Adrenal gland (tissue), 19 donors: ENCODE data around the gene C1orf146. TPM values are rescaled to one million over a fixed set of nuclear protein-coding genes. Genes with fewer than 3 reads are reported as not detected.

Source experiments
- DNase-seq, 7 donors: peaks; one replicate each; pipeline ENCODE4 v3.0.0-alpha.2; 2019 to 2020
- H3K27ac ChIP-seq, 5 donors: fragments of 200-600 bp; sonication (generic) in 4 of 5; 1 replicate in 3 of 5; 2 replicates in 2 of 5; pipeline versions ENCODE4 v1.5.1 to v1.8.0; 2016 to 2020; ENCODE audit warnings: mild to moderate bottlenecking in 1 of 5
- H3K27me3 ChIP-seq: fragments of 200-600 bp; 2 replicates; pipeline ENCODE4 v1.8.0; 2021
- H3K36me3 ChIP-seq, 2 donors: fragments of 200-600 bp; replicated peaks in 1 of 2; 1 replicate in 1 of 2; 2 replicates in 1 of 2; pipeline versions ENCODE4 v1.5.1 to v1.8.0; 2018 to 2022
- H3K4me1 ChIP-seq, 2 donors: fragments of 200-600 bp; replicated peaks in 1 of 2; 1 replicate in 1 of 2; 2 replicates in 1 of 2; pipeline versions ENCODE4 v1.5.1 to v1.8.0; 2018 to 2021
- H3K4me3 ChIP-seq, 4 donors: fragments of 200-600 bp; sonication (generic) in 3 of 4; one replicate each; pipeline ENCODE4 v1.5.1; 2016 to 2018
- H3K9me3 ChIP-seq, 3 donors: fragments of 200-600 bp; sonication (generic) in 1 of 3; replicated peaks in 1 of 3; 1 replicate in 2 of 3; 2 replicates in 1 of 3; pipeline versions ENCODE4 v1.5.1 to v1.8.0; 2016 to 2021
- POLR2A ChIP-seq, 2 donors: fragments of 450-650 bp; IDR thresholded peaks; one replicate each; pipeline ENCODE4 v1.6.1; 2017; ENCODE audit warnings: antibody characterized with exemption in 2 of 2, mild to moderate bottlenecking in 2 of 2, moderate library complexity in 1 of 2
- WGBS, 4 donors: extraction: QIAGEN DNeasy Blood & Tissue Kit in 2 of 4; methylation state at CpG; one replicate each; pipeline versions ENCODE4 v1.1.5 to v1.1.7; 2013 to 2017; 5-methylcytosine and 5-hydroxymethylcytosine counted together
- intact Hi-C, 2 donors: fragments of 100-400 bp; cut with DNase I; formaldehyde crosslinking; loops; one replicate each; pipeline versions ENCODE4 v1.14.1 to v1.15.0; 2022 to 2023
- long read RNA-seq, 10 donors: library from polyadenylated mRNA in 3 of 10; unstranded in 2 of 10; stranded (forward) in 1 of 10; transcript quantifications; one replicate each; pipeline ENCODE4 v2.0.0 and lab custom pipeline, GENCODE V29; 2021 to 2026
- polyA plus RNA-seq, 3 donors: library from polyadenylated mRNA; stranded (reverse); fragments of 200-250 nt in 2 of 3; fragments of 350-450 nt in 1 of 3; fragmentation: Illumina TruSeq in 1 of 3; extraction: RNeasy Lipid Tissue Mini Kit (QIAGEN cat#74804) in 1 of 3; gene quantifications; one replicate each; pipeline ENCODE4 v1.2.3, GENCODE V29; 2013 to 2014
- total RNA-seq, 9 donors: library from RNA; depleted of rRNA in 4 of 9; stranded (reverse); fragments of >200 nt in 4 of 9; fragments of 120-200 nt in 1 of 9; fragmentation: NEBNext Ultra II Directional in 1 of 9; extraction: Animal tissue kit (Norgen Biotek cat#: 25700) in 1 of 9; gene quantifications; one replicate each; pipeline versions ENCODE4 v1.1.0 to v1.2.4, GENCODE V29; 2013 to 2023
- TF ChIP-seq, protein P1 (sequence below), 6 experiments: fragments of 450-650 bp in 4 of 6; fragments of 200-600 bp in 2 of 6; sonication (generic) in 1 of 6; IDR thresholded peaks; 1 replicate in 5 of 6; 2 replicates in 1 of 6; pipeline versions ENCODE4 v1.5.1 to v1.8.0; 2016 to 2021; ENCODE audit warnings: antibody characterized with exemption in 6 of 6, mild to moderate bottlenecking in 2 of 6, moderate library complexity in 1 of 6
- donor health status: healthy with polysubstance abuse.
- donor health status: Bipolar disorder and iron deficiency.
- donor health status: DM: yes; HTN: yes; CAD: no.
- donor health status: DM: no; HTN: no; CAD: no.
- donor health status: DM: no; HTN: no; CAD: no.
- donor health status: DM: yes; HTN: yes; CAD: no.

C1orf146 gene, protein sequence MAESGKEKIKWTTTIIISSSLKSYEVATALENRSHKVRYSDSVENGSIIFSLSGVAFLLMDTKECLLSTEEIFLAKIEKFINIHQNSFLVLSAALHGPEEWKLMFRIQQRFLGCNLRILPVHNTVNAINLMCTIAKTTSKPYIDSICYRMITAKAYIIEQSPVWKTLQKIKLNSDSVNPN
- total RNA-seq (not detected), polyA plus RNA-seq (not detected)
- long read RNA-seq, donor 1 = 0 reads
- long read RNA-seq, donor 2 = 0 reads
- long read RNA-seq, donor 3 = 0 reads
- long read RNA-seq, donor 4 = 0 reads
- long read RNA-seq, donor 5 = 0 reads
- long read RNA-seq, donor 6 = 0 reads
- long read RNA-seq, donor 7 = 0 reads
- long read RNA-seq, donor 8 = 0 reads
- long read RNA-seq, donor 9 = 0 reads
- long read RNA-seq, donor 10 = 0 reads

DNA sequence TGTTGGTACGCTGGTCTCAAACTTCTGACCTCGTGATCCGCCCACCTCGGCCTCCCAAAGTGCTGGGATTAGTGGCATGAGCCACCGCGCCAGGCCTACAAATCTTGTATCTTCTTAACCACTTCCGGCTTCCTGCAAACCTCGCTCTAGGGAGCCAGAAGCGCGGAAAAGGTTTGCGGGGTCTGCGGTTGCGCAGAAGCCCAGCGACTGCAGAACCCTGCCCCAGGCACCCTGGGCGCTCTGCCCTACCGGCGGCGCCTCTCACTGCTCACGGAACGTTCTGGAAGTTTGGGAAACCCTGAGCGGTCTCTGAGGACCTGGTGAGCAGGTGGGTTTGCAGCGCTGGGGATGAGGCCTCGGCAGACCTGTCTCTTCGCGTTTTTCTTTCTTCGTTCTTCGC, at the start of gene C1orf146:
TSS of gene C1orf146 (plus strand) at position 195 of the 400 bp plus-strand sequence. CDS start 13,506 bp downstream, outside the sequence.
- no peak for DNase-seq
- WGBS, 4 donors = 92 to 96% (median 94%) methylated on average over 18 to 27 of the region's 27 CpGs
- H3K4me3 ChIP-seq = no peak within 1 kb of the TSS
- TF ChIP-seq, protein P1, sequence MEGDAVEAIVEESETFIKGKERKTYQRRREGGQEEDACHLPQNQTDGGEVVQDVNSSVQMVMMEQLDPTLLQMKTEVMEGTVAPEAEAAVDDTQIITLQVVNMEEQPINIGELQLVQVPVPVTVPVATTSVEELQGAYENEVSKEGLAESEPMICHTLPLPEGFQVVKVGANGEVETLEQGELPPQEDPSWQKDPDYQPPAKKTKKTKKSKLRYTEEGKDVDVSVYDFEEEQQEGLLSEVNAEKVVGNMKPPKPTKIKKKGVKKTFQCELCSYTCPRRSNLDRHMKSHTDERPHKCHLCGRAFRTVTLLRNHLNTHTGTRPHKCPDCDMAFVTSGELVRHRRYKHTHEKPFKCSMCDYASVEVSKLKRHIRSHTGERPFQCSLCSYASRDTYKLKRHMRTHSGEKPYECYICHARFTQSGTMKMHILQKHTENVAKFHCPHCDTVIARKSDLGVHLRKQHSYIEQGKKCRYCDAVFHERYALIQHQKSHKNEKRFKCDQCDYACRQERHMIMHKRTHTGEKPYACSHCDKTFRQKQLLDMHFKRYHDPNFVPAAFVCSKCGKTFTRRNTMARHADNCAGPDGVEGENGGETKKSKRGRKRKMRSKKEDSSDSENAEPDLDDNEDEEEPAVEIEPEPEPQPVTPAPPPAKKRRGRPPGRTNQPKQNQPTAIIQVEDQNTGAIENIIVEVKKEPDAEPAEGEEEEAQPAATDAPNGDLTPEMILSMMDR (IDR thresholded peaks at IDR 0.05) = no peak
- TF ChIP-seq POLR2A (IDR thresholded peaks at IDR 0.05) = no peak
- no peak within 1 kb of the TSS for H3K27ac ChIP-seq
- no peaks in the 10 kb centered on the region for H3K9me3 ChIP-seq
- no peaks in the 10 kb centered on the region for H3K4me1 ChIP-seq
- H3K27me3 ChIP-seq = no peaks in the 10 kb centered on the region
- intact Hi-C loops = no loop called here
- H3K36me3 ChIP-seq = no peaks in the 10 kb centered on the region

DNA sequence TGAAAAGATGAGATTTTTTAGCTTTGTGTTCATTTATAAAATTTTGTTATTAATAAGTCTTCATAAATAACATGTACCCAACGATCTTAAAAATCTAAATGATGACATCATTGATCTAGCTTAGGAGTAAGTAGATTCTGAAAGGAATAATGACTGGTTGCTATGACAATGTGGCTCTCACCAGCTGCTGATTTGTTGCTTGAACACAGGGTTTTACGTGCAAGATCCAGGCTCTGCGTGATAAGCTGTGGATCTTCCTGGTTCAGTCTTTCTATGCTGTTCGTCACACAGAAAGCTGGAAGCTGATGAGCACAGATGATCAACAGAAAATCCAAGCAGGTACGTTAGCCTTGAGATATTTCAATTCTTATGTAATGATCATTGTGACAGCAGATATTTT, 49.1 kb upstream of the C1orf146 start:
- no peak overlapping the region for H3K4me3 ChIP-seq
- 56 to 65% (median 61%) methylated on average over 5 of the region's 5 CpGs for WGBS, 4 donors
- no peaks in the 10 kb centered on the region for H3K27me3 ChIP-seq
- no peaks in the 10 kb centered on the region for H3K9me3 ChIP-seq
- H3K36me3 ChIP-seq = no peaks in the 10 kb centered on the region
- DNase-seq = peak in 2 of 7 donors; percentile 21 to 85
- intact Hi-C loops = no loop called here
- H3K4me1 ChIP-seq = peaks cover 0 to 4% of the 10 kb centered on the region in 2 donors
- no peak overlapping the region for H3K27ac ChIP-seq
- TF ChIP-seq, protein P1 (IDR thresholded peaks at IDR 0.05) = no peak
- peak in 1 of 2 donors; percentile 29 for TF ChIP-seq POLR2A (IDR thresholded peaks at IDR 0.05)

DNA sequence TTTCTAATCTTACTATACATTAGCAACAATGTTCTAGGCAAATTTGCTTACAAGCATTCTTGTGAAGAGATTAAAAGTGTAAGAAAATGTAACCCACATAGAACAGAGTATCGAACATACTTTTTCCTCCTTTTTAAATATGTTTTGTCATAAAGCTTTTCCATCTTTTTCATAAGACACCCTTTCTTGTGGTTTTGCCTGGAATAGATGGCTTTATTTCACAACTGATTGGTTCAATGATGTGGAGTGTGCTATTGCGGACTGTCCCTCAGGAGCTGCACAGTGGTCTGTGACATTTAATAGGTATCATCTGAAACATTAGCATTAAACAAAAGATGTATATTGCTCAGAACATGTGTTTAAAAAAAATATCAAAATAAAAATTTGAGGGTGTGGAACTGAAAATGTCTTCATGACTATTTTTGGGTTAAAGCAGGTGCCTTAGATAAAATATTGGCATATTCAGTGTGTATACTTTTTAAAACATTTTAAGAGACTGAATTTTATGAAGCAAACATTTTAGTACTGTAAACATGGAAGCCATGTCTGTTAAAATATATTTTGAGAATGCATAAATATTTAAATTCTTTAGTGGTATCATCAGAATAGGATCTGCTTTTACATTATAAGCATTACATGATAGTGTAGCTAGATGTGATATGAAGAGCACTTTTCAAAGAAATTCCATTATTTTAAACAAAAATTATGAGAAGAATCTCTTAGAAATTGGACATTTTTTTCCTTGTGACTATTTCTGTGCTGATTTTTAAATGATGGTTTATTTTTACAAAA, 48.3 kb upstream of the C1orf146 start:
- Histone ChIP-seq H3K27me3 (no peaks in the 10 kb centered on the region), H3K4me3 (no peak overlapping the region), H3K9me3 (no peaks in the 10 kb centered on the region), H3K4me1 (peaks cover 0 to 4% of the 10 kb centered on the region in 2 donors), H3K36me3 (no peaks in the 10 kb centered on the region), H3K27ac (no peak overlapping the region)
- WGBS, 4 donors = 88 to 99% (median 92%) methylated on average over 2 of the region's 2 CpGs
- no peak for DNase-seq
- TF ChIP-seq, protein P1 (IDR thresholded peaks at IDR 0.05) = no peak
- TF ChIP-seq POLR2A (IDR thresholded peaks at IDR 0.05) = no peak
- intact Hi-C loops = no loop called here

DNA sequence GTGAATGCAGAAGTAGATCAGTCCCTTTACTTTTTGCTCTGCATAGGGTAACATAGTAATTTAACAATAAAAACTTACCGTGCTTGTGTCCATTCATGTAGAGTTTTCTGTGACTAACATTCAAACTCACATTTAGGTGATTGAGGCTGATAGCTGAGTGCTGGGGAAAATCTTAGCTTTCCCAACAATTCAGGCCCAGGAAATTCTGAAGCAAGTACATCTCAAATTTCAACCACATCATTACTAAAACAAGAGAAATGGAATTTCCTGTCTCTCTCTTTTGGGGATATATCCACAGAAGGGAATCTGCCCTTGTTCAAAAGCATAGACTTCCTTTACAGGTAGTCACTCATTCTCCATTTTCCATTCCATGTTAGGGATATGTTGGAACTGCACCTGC, 33.1 kb upstream of the C1orf146 start:
- intact Hi-C loops = no loop called here
- no peaks in the 10 kb centered on the region for H3K4me1 ChIP-seq
- H3K36me3 ChIP-seq = peaks cover 2 to 8% of the 10 kb centered on the region in 2 donors
- WGBS, 4 donors = 91 to 96% (median 93%) methylated on average over 1 of the region's 1 CpG
- H3K27ac ChIP-seq = no peak overlapping the region
- no peak for TF ChIP-seq POLR2A (IDR thresholded peaks at IDR 0.05)
- TF ChIP-seq, protein P1 (IDR thresholded peaks at IDR 0.05) = no peak
- no peak overlapping the region for H3K4me3 ChIP-seq
- H3K27me3 ChIP-seq = no peaks in the 10 kb centered on the region
- no peak for DNase-seq
- no peaks in the 10 kb centered on the region for H3K9me3 ChIP-seq
